Keratinocyte (primary cell): ENCODE results near the gene SH3D21. TPM values are rescaled to one million over a fixed set of nuclear protein-coding genes. Genes with fewer than 3 reads are reported as not detected.
A peak's percentile ranks its signal among the peaks of the same experiment; 100 is the strongest.

Experiments
- DNase-seq: peaks from one replicate; pipeline ENCODE4 v3.0.0-alpha.2; 2011; ENCODE audit warnings: low read depth, missing footprints, low spot score
- FAIRE-seq: peaks from 2 replicates; lab custom pipeline; 2011; peaks lifted over from hg19 to GRCh38; lab: Jason Lieb, UNC
- H2AFZ ChIP-seq: 2 replicates; pipeline ENCODE4 v1.6.0; 2012; ENCODE audit warnings: low read length, control low read depth, inconsistent platforms; ENCODE audit not compliant: control insufficient read depth
- H3K27ac ChIP-seq: 2 replicates; pipeline ENCODE4 v1.5.1; 2011; ENCODE audit warnings: low read length; ENCODE audit not compliant: control insufficient read depth, insufficient read depth
- H3K27me3 ChIP-seq: 3 replicates; pipeline ENCODE4 v1.6.0; 2011; ENCODE audit warnings: low read length; ENCODE audit not compliant: control insufficient read depth, insufficient read depth; ENCODE audit errors: extremely low read depth
- H3K36me3 ChIP-seq, 2 experiments: 2 replicates in 1 of 2; 3 replicates in 1 of 2; pipeline ENCODE4 v1.5.1; 2011; ENCODE audit warnings: low read length in 2 of 2, mild to moderate bottlenecking in 1 of 2; ENCODE audit not compliant: control insufficient read depth in 2 of 2, insufficient read depth in 2 of 2; ENCODE audit errors: extremely low read depth in 1 of 2
- H3K4me1 ChIP-seq: 3 replicates; pipeline ENCODE4 v1.5.1; 2011; ENCODE audit warnings: low read length; ENCODE audit not compliant: control insufficient read depth, insufficient read depth; ENCODE audit errors: extremely low read depth
- H3K4me2 ChIP-seq: 3 replicates; pipeline ENCODE4 v1.6.0; 2011; ENCODE audit warnings: low read depth, low read length; ENCODE audit not compliant: control insufficient read depth, insufficient read depth; ENCODE audit errors: extremely low read depth
- H3K4me3 ChIP-seq, 3 experiments: fragments of 200-600 bp in 1 of 3; sonication (generic) in 1 of 3; 2 replicates in 2 of 3; 3 replicates in 1 of 3; pipeline ENCODE4 v1.5.1; 2011 to 2016; ENCODE audit warnings: low read length in 3 of 3, mild to moderate bottlenecking in 3 of 3, control low read depth in 2 of 3, inconsistent platforms in 1 of 3, low read depth in 1 of 3, mixed read lengths in 1 of 3, mixed run types in 1 of 3, moderate library complexity in 1 of 3; ENCODE audit not compliant: control insufficient read depth in 2 of 3, insufficient read depth in 2 of 3; ENCODE audit errors: extremely low read depth in 1 of 3
- H3K79me2 ChIP-seq: 2 replicates; pipeline ENCODE4 v1.6.0; 2012; ENCODE audit warnings: low read length; ENCODE audit not compliant: control insufficient read depth, insufficient read depth
- H3K9ac ChIP-seq: 3 replicates; pipeline ENCODE4 v1.6.0; 2011; ENCODE audit warnings: low read length; ENCODE audit not compliant: control insufficient read depth, insufficient read depth; ENCODE audit errors: extremely low read depth
- H3K9me1 ChIP-seq: 3 replicates; pipeline ENCODE4 v1.6.0; 2011; ENCODE audit warnings: low read length; ENCODE audit not compliant: control insufficient read depth, insufficient read depth; ENCODE audit errors: extremely low read depth
- H3K9me3 ChIP-seq: 2 replicates; pipeline ENCODE4 v1.5.1; 2012; ENCODE audit warnings: low read depth, low read length; ENCODE audit not compliant: control insufficient read depth
- H4K20me1 ChIP-seq: 3 replicates; pipeline ENCODE4 v1.6.0; 2011; ENCODE audit warnings: low read length; ENCODE audit not compliant: control insufficient read depth, insufficient read depth; ENCODE audit errors: extremely low read depth
- EZH2 ChIP-seq: IDR thresholded peaks from one replicate; pipeline ENCODE4 v1.6.1; 2012; ENCODE audit warnings: inconsistent platforms, mild to moderate bottlenecking, low read length, moderate library complexity
- dilution Hi-C: fragments of 300-500 bp; cut with MboI; formaldehyde crosslinking; loops from one replicate; pipeline ENCODE4 v1.7.0; 2020; ENCODE audit warnings: low sequenced_read_pairs; ENCODE audit not compliant: extremely low pct_ligation_motif_present
- polyA plus RNA-seq, 5 experiments: library from polyadenylated mRNA; depleted of rRNA in 3 of 5; stranded (reverse) in 3 of 5; stranded (forward) in 1 of 5; unstranded in 1 of 5; fragments of >200 nt; gene quantifications; 1 replicate in 1 of 5; 2 replicates in 3 of 5; 3 replicates in 1 of 5; pipeline versions ENCODE4 v1.2.1 to v1.2.3, GENCODE V29; 2011 to 2012; ENCODE audit warnings: missing spikeins in 2 of 5, low read depth in 1 of 5, low replicate concordance in 1 of 5
- TF ChIP-seq, protein P1 (sequence below), 3 experiments: IDR thresholded peaks in 1 of 3; conservative IDR thresholded peaks in 1 of 3; optimal IDR thresholded peaks in 1 of 3; 2 replicates in 2 of 3; 3 replicates in 1 of 3; pipeline versions ENCODE3 to v1.5.1; 2011; ENCODE audit warnings: low read length in 3 of 3, mild to moderate bottlenecking in 3 of 3, moderate library complexity in 2 of 3, control low read depth in 1 of 3, inconsistent platforms in 1 of 3; ENCODE audit not compliant: insufficient read depth in 2 of 3; ENCODE audit errors: extremely low read depth in 1 of 3

Gene SH3D21
- polyA plus RNA-seq, 1 donor (not counting 4 experiments of a cell fraction or from before 2014, with no cell fraction given), result 7.1 TPM

GRCh38 chr1:36367798-36368197, 61.6 kb downstream of the SH3D21 start:
- Histone ChIP-seq H3K4me2 (no peak overlapping the region), H2AFZ (no peak overlapping the region), H3K27me3 (no peaks in the 10 kb centered on the region), H4K20me1 (peaks cover 3% of the 10 kb centered on the region), H3K27ac (no peak overlapping the region), H3K36me3 (peaks cover 19 to 22% of the 10 kb centered on the region in 2 experiments), H3K4me3 (no peak overlapping the region), H3K79me2 (peaks cover 42% of the 10 kb centered on the region), H3K9ac (no peak overlapping the region), H3K9me3 (no peaks in the 10 kb centered on the region), H3K4me1 (peaks cover 13% of the 10 kb centered on the region), H3K9me1 (no peaks in the 10 kb centered on the region)
- TF ChIP-seq, protein P1, sequence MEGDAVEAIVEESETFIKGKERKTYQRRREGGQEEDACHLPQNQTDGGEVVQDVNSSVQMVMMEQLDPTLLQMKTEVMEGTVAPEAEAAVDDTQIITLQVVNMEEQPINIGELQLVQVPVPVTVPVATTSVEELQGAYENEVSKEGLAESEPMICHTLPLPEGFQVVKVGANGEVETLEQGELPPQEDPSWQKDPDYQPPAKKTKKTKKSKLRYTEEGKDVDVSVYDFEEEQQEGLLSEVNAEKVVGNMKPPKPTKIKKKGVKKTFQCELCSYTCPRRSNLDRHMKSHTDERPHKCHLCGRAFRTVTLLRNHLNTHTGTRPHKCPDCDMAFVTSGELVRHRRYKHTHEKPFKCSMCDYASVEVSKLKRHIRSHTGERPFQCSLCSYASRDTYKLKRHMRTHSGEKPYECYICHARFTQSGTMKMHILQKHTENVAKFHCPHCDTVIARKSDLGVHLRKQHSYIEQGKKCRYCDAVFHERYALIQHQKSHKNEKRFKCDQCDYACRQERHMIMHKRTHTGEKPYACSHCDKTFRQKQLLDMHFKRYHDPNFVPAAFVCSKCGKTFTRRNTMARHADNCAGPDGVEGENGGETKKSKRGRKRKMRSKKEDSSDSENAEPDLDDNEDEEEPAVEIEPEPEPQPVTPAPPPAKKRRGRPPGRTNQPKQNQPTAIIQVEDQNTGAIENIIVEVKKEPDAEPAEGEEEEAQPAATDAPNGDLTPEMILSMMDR (optimal IDR thresholded peaks at IDR 0.05 in 1 of 3, IDR thresholded peaks at IDR 0.05 in 1 of 3, conservative IDR thresholded peaks at IDR 0.05 in 1 of 3; ENCODE audit: extremely low read depth in 1 of 3, insufficient read depth in 2 of 3, low read length in 3 of 3), result no peak
- no peak for TF ChIP-seq EZH2
- no peak for DNase-seq
- dilution Hi-C loops, result no loop called here
- no peak for FAIRE-seq

DNA sequence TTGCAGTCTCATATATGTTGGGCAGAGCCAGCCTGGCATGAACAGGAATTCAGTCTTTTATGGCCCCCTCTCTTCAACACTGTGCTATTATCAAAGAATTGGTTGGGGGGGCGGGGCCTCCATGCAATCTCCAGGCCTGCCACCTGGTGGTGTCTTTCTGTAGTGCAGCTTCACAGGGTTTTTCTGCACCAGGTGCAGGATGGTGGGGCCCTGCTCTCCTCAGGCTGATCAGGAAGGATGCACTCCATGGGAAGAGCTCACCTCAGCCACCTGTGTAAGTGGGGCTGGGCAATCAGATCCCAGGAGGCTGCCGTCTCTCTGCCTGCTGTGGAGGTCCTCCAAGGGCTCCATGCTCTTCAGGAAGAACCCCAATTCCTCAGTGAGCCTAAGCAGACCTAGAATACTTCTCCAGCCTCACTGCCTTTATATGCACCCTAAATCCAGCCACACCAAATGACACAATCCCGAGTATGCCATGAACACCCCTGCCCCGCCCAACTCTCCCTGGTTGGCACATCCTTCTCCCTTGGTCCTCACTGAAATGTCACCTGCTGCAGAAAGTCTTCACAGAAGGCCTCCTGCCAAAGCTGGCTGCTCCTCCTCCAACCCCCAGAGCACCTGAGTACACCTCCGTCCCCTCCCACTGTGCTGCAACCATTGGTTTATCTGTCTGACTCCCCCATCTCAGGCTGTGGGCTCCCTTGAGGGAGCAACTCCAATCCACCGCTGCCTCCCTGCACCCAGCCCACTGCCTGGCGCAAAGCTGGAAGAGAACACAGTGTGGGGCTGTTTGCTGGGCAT, 63.1 kb downstream of the SH3D21 start:
- DNase-seq, result no peak
- H3K9me1 ChIP-seq, result no peaks in the 10 kb centered on the region
- FAIRE-seq, result peak; percentile 65
- H3K27ac ChIP-seq, result no peak overlapping the region
- H3K9me3 ChIP-seq, result no peaks in the 10 kb centered on the region
- no peak overlapping the region for H2AFZ ChIP-seq
- no peak for TF ChIP-seq EZH2
- TF ChIP-seq, protein P1 (optimal IDR thresholded peaks at IDR 0.05 in 1 of 3, IDR thresholded peaks at IDR 0.05 in 1 of 3, conservative IDR thresholded peaks at IDR 0.05 in 1 of 3; ENCODE audit: extremely low read depth in 1 of 3, insufficient read depth in 2 of 3, low read length in 3 of 3), result peak; percentile 81 to 92 (median 89)
- H3K79me2 ChIP-seq, result peaks cover 39% of the 10 kb centered on the region
- H3K36me3 ChIP-seq, result peaks cover 20 to 22% of the 10 kb centered on the region in 2 experiments
- no peak overlapping the region for H3K4me3 ChIP-seq
- H3K27me3 ChIP-seq, result no peaks in the 10 kb centered on the region
- peaks cover 3% of the 10 kb centered on the region for H4K20me1 ChIP-seq
- H3K9ac ChIP-seq, result no peak overlapping the region
- dilution Hi-C loops, result no loop called here
- H3K4me2 ChIP-seq, result no peak overlapping the region
- peaks cover 28% of the 10 kb centered on the region for H3K4me1 ChIP-seq

Other genes with a start within 250 kb of the SH3D21 start
- gene TEKT2, start 222.3 kb upstream of the SH3D21 start, polyA plus RNA-seq, result 0.02 to 0.13 TPM (median 0.03 TPM) in 3 replicates
- 33.1 to 47.6 TPM (median 42.6 TPM) in 3 replicates for gene ADPRS, start 217.5 kb upstream of the SH3D21 start, polyA plus RNA-seq
- gene COL8A2, start 181.1 kb upstream of the SH3D21 start, polyA plus RNA-seq, result 0.09 to 0.28 TPM (median 0.23 TPM) in 3 replicates
- 145 to 173 TPM (median 169 TPM) in 3 replicates for gene TRAPPC3, start 156.9 kb upstream of the SH3D21 start, polyA plus RNA-seq
- 75.0 to 168 TPM (median 84.4 TPM) in 3 replicates for gene MAP7D1, start 150.2 kb upstream of the SH3D21 start, polyA plus RNA-seq
- gene THRAP3, start 81.9 kb upstream of the SH3D21 start, polyA plus RNA-seq, result 58.4 to 79.6 TPM (median 76.1 TPM) in 3 replicates
- 2.4 to 4.3 TPM (median 2.7 TPM) in 3 replicates for gene EVA1B, start 17.3 kb downstream of the SH3D21 start, polyA plus RNA-seq
- 8.5 to 10.4 TPM (median 10.3 TPM) in 3 replicates for gene STK40, start 79.6 kb downstream of the SH3D21 start, polyA plus RNA-seq
- gene LSM10, start 91.5 kb downstream of the SH3D21 start, polyA plus RNA-seq, result 41.3 to 67.8 TPM (median 45.3 TPM) in 3 replicates
- 7.1 to 12.5 TPM (median 9.5 TPM) in 3 replicates for gene OSCP1, start 144.1 kb downstream of the SH3D21 start, polyA plus RNA-seq
- gene MRPS15, start 158.0 kb downstream of the SH3D21 start, polyA plus RNA-seq, result 74.2 to 133 TPM (median 130 TPM) in 3 replicates
- not detected in 3 replicates for gene CSF3R, start 176.5 kb downstream of the SH3D21 start, polyA plus RNA-seq